HepG2 (cell line): ENCODE data around the gene METTL25. TPM values are rescaled to one million over a fixed set of nuclear protein-coding genes. Genes with fewer than 3 reads are reported as not detected.

Source experiments
- ATF7-NPFF ChIP-seq: sonication (generic); formaldehyde crosslinking; IDR thresholded peaks from 2 replicates; pipeline ENCODE4 v1.8.1; 2023; ENCODE audit warnings: mild to moderate bottlenecking, low read depth, missing genetic modification reagents, moderate library complexity
- HOXD1 ChIP-seq: sonication (generic); formaldehyde crosslinking; IDR thresholded peaks from 2 replicates; pipeline ENCODE4 v1.5.0; 2020; ENCODE audit warnings: missing genetic modification reagents
- PLSCR1 ChIP-seq: sonication (generic); formaldehyde crosslinking; IDR thresholded peaks from 2 replicates; pipeline ENCODE4 v1.5.0; 2020; ENCODE audit warnings: missing genetic modification reagents, mild to moderate bottlenecking, borderline replicate concordance
- POLR2G ChIP-seq: fragments of 200-400 bp; formaldehyde crosslinking; IDR thresholded peaks from 2 replicates; pipeline ENCODE4 v1.6.1; 2018; ENCODE audit warnings: mild to moderate bottlenecking, low read depth, low read length, moderate library complexity
- SP5 ChIP-seq: IDR thresholded peaks from 2 replicates; pipeline ENCODE4 v1.6.1; 2016; ENCODE audit warnings: low read depth, borderline replicate concordance
- TBP ChIP-seq: sonication (generic); formaldehyde crosslinking; IDR thresholded peaks from 2 replicates; pipeline ENCODE4 v1.5.0; 2020; ENCODE audit warnings: missing genetic modification reagents
- ZBTB7A ChIP-seq: sonication (generic); formaldehyde crosslinking; IDR thresholded peaks from 2 replicates; pipeline ENCODE4 v1.8.0; 2022; ENCODE audit warnings: mild to moderate bottlenecking, missing genetic modification reagents
- ZNF230 ChIP-seq: sonication (generic); formaldehyde crosslinking; IDR thresholded peaks from 2 replicates; pipeline ENCODE4 v1.4.0; 2020; ENCODE audit warnings: mild to moderate bottlenecking, missing genetic modification reagents
- ZSCAN31 ChIP-seq: sonication (generic); formaldehyde crosslinking; IDR thresholded peaks from 2 replicates; pipeline ENCODE4 v1.5.0; 2020; ENCODE audit warnings: low read depth, mild to moderate bottlenecking, missing genetic modification reagents
- polyA plus RNA-seq, 8 experiments: library from polyadenylated mRNA; depleted of rRNA in 3 of 8; stranded (reverse) in 7 of 8; unstranded in 1 of 8; fragments of >200 nt; fragmentation: Illumina TruSeq in 4 of 8; extraction: Trizol in 4 of 8; gene quantifications; 2 replicates each; pipeline versions ENCODE4 v1.2.1 to v1.2.3, GENCODE V29; 2011 to 2016; ENCODE audit warnings: low read depth in 4 of 8, missing spikeins in 1 of 8, mixed read lengths in 1 of 8; ENCODE audit not compliant: insufficient read depth in 1 of 8
- total RNA-seq, 5 experiments: library from RNA; depleted of rRNA; stranded (reverse); fragments of >200 nt; fragmentation: Illumina TruSeq; extraction: Trizol; gene quantifications; 2 replicates each; pipeline ENCODE4 v1.2.3, GENCODE V29; 2016; ENCODE audit warnings: low read depth in 1 of 5
- TF ChIP-seq, protein P1 (sequence below): sonication (generic); formaldehyde crosslinking; IDR thresholded peaks from 2 replicates; pipeline ENCODE4 v1.4.0; 2020; ENCODE audit warnings: missing genetic modification reagents, mild to moderate bottlenecking, borderline replicate concordance
- TF ChIP-seq, protein P2 (sequence below): sonication (generic); formaldehyde crosslinking; IDR thresholded peaks from 2 replicates; pipeline ENCODE4 v1.4.0; 2020; ENCODE audit warnings: missing genetic modification reagents, borderline replicate concordance
- TF ChIP-seq, protein P3 (sequence below): sonication (generic); formaldehyde crosslinking; IDR thresholded peaks from 2 replicates; pipeline ENCODE4 v1.8.0; 2022; ENCODE audit warnings: mild to moderate bottlenecking, missing genetic modification reagents, borderline replicate concordance
- TF ChIP-seq, protein P4 (sequence below): sonication (generic); formaldehyde crosslinking; IDR thresholded peaks from 2 replicates; pipeline ENCODE4 v1.5.0; 2020; ENCODE audit warnings: missing genetic modification reagents

The METTL25 gene
- total and polyA plus RNA-seq, 2 of the 13 experiments (the other 11 are each of a cell fraction or from before 2014, with no cell fraction given), result 2.2 to 7.8 TPM

GRCh38 chr12:82358200-82359114 lies at the start of gene METTL25, which contains the start of gene CCDC59 (continued):
- TF ChIP-seq ATF7-NPFF (CRISPR knock-in tag) (peak; percentile 78; the same call in 1 of the 2 replicates), ZSCAN31 (CRISPR knock-in tag) (0 out of 2 replicates have a peak, but pooled peaks have one; percentile 23), ZBTB7A (CRISPR knock-in tag) (no peak; the same call in 1 of the 2 replicates), SP5 (CRISPR knock-in tag) (peak; percentile 9; the same call in 1 of the 2 replicates), POLR2G (peak; percentile 93), TBP (CRISPR knock-in tag) (no peak; the same call in 1 of the 2 replicates), ZNF230 (CRISPR knock-in tag) (peak; percentile 91), HOXD1 (CRISPR knock-in tag) (peak; percentile 97), PLSCR1 (no peak)
- TF ChIP-seq, protein P1, sequence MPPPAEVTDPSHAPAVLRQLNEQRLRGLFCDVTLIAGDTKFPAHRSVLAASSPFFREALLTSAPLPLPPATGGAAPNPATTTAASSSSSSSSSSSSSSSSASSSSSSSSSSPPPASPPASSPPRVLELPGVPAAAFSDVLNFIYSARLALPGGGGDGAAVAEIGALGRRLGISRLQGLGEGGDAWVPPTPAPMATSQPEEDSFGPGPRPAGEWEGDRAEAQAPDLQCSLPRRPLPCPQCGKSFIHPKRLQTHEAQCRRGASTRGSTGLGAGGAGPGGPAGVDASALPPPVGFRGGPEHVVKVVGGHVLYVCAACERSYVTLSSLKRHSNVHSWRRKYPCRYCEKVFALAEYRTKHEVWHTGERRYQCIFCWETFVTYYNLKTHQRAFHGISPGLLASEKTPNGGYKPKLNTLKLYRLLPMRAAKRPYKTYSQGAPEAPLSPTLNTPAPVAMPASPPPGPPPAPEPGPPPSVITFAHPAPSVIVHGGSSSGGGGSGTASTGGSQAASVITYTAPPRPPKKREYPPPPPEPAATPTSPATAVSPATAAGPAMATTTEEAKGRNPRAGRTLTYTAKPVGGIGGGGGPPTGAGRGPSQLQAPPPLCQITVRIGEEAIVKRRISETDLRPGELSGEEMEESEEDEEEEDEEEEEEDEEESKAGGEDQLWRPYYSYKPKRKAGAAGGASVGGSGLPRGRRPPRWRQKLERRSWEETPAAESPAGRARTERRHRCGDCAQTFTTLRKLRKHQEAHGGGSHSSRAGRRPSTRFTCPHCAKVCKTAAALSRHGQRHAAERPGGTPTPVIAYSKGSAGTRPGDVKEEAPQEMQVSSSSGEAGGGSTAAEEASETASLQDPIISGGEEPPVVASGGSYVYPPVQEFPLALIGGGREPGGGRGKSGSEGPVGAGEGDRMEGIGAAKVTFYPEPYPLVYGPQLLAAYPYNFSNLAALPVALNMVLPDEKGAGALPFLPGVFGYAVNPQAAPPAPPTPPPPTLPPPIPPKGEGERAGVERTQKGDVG, result no peak
- TF ChIP-seq, protein P2, sequence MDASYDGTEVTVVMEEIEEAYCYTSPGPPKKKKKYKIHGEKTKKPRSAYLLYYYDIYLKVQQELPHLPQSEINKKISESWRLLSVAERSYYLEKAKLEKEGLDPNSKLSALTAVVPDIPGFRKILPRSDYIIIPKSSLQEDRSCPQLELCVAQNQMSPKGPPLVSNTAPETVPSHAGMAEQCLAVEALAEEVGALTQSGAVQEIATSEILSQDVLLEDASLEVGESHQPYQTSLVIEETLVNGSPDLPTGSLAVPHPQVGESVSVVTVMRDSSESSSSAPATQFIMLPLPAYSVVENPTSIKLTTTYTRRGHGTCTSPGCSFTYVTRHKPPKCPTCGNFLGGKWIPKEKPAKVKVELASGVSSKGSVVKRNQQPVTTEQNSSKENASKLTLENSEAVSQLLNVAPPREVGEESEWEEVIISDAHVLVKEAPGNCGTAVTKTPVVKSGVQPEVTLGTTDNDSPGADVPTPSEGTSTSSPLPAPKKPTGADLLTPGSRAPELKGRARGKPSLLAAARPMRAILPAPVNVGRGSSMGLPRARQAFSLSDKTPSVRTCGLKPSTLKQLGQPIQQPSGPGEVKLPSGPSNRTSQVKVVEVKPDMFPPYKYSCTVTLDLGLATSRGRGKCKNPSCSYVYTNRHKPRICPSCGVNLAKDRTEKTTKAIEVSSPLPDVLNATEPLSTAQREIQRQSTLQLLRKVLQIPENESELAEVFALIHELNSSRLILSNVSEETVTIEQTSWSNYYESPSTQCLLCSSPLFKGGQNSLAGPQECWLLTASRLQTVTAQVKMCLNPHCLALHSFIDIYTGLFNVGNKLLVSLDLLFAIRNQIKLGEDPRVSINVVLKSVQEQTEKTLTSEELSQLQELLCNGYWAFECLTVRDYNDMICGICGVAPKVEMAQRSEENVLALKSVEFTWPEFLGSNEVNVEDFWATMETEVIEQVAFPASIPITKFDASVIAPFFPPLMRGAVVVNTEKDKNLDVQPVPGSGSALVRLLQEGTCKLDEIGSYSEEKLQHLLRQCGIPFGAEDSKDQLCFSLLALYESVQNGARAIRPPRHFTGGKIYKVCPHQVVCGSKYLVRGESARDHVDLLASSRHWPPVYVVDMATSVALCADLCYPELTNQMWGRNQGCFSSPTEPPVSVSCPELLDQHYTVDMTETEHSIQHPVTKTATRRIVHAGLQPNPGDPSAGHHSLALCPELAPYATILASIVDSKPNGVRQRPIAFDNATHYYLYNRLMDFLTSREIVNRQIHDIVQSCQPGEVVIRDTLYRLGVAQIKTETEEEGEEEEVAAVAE (CRISPR knock-in tag), result peak; percentile 95
- TF ChIP-seq, protein P3, sequence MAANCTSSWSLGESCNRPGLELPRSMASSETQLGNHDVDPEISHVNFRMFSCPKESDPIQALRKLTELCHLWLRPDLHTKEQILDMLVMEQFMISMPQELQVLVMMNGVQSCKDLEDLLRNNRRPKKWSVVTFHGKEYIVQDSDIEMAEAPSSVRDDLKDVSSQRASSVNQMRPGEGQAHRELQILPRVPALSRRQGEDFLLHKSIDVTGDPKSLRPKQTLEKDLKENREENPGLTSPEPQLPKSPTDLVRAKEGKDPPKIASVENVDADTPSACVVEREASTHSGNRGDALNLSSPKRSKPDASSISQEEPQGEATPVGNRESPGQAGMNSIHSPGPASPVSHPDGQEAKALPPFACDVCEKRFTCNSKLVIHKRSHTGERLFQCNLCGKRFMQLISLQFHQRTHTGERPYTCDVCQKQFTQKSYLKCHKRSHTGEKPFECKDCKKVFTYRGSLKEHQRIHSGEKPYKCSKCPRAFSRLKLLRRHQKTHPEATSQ (CRISPR knock-in tag), result peak; percentile 94; the same call in 1 of the 2 replicates
- TF ChIP-seq, protein P4, sequence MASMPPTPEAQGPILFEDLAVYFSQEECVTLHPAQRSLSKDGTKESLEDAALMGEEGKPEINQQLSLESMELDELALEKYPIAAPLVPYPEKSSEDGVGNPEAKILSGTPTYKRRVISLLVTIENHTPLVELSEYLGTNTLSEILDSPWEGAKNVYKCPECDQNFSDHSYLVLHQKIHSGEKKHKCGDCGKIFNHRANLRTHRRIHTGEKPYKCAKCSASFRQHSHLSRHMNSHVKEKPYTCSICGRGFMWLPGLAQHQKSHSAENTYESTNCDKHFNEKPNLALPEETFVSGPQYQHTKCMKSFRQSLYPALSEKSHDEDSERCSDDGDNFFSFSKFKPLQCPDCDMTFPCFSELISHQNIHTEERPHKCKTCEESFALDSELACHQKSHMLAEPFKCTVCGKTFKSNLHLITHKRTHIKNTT (CRISPR knock-in tag), result 0 out of 2 replicates have a peak, but pooled peaks have one; percentile 48
